SK-N-SH treated with all-trans-retinoic acid at 6 μM for 48 hours (cell line): ENCODE results near the gene ASIC3.

Source experiments
- GLIS3 ChIP-seq: fragments of 250-450 bp; sonication (Bioruptor Pico); IDR thresholded peaks from 2 replicates; pipeline ENCODE4 v1.5.0; 2020; ENCODE audit warnings: mild to moderate bottlenecking, moderate library complexity
- ISL1 ChIP-seq: fragments of 250-450 bp; sonication (Bioruptor Pico); IDR thresholded peaks from 2 replicates; pipeline ENCODE4 v2.1.2; 2022; ENCODE audit warnings: mild to moderate bottlenecking, moderate library complexity
- PPARA ChIP-seq: fragments of 250-450 bp; sonication (Bioruptor Pico); IDR thresholded peaks from 2 replicates; pipeline ENCODE4 v1.5.0; 2020; ENCODE audit warnings: mild to moderate bottlenecking, borderline replicate concordance
- RARB ChIP-seq: fragments of 250-450 bp; sonication (Bioruptor Pico); IDR thresholded peaks from 2 replicates; pipeline ENCODE4 v1.8.0; 2021; ENCODE audit warnings: mild to moderate bottlenecking, moderate library complexity
- ZC3H10 ChIP-seq: fragments of 250-450 bp; sonication (Bioruptor Pico); IDR thresholded peaks from 2 replicates; pipeline ENCODE4 v1.5.1; 2021; ENCODE audit warnings: mild to moderate bottlenecking, moderate library complexity
- ZFP3 ChIP-seq: fragments of 250-450 bp; sonication (Bioruptor Pico); IDR thresholded peaks from 2 replicates; pipeline ENCODE4 v1.5.0; 2020; ENCODE audit warnings: mild to moderate bottlenecking, moderate library complexity
- ZFP30 ChIP-seq: fragments of 450-650 bp; formaldehyde crosslinking; IDR thresholded peaks from 2 replicates; pipeline ENCODE4 v1.5.0; 2022; ENCODE audit warnings: mild to moderate bottlenecking, moderate library complexity
- TF ChIP-seq, protein P1 (sequence below): fragments of 250-450 bp; sonication (Bioruptor Pico); IDR thresholded peaks from 2 replicates; pipeline ENCODE4 v1.5.1; 2020; ENCODE audit warnings: low read depth, mild to moderate bottlenecking, moderate library complexity
- TF ChIP-seq, protein P2 (sequence below): fragments of 250-450 bp; sonication (Bioruptor Pico); IDR thresholded peaks from 2 replicates; pipeline ENCODE4 v1.8.0; 2020; ENCODE audit warnings: mild to moderate bottlenecking, moderate library complexity, borderline replicate concordance
- TF ChIP-seq, protein P3 (sequence below): fragments of 250-450 bp; sonication (Bioruptor Pico); IDR thresholded peaks from 2 replicates; pipeline ENCODE4 v1.8.0; 2021; ENCODE audit warnings: low read depth, mild to moderate bottlenecking, moderate library complexity, borderline replicate concordance

DNA sequence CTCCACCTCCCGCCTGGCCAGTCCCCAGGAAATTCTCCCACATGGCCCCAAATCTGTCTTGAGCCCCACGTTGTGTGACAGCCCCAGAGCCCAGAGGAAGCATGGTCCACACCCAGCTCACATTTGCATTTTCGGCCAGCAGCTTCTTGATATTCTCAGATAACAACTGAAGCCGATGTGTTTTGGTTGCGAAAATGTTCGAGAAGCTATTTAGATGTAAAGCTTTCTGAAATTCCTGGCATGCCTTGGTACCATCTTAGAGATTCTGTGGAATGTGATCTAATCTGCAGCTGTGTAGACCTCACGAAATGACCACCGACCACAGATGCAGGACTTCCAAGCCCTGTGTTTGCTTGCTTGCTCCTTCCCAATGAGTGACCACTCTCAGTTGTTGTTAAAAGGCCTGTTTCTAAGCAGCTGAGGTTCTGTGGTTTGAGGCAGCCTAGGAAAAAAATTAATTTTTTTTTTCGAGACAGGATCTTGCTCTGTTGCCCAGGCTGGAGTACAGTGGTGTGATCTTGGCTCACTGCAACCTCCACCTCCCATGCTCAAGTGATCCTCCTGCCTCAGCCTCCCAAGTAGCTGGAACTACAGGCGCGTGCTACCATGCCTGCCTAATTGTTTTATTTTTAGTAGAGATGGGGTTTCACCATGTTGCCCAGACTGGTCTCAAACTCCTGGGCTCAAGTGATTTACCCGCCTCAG, 19.9 kb downstream of the ASIC3 start:
- TF ChIP-seq, protein P1, sequence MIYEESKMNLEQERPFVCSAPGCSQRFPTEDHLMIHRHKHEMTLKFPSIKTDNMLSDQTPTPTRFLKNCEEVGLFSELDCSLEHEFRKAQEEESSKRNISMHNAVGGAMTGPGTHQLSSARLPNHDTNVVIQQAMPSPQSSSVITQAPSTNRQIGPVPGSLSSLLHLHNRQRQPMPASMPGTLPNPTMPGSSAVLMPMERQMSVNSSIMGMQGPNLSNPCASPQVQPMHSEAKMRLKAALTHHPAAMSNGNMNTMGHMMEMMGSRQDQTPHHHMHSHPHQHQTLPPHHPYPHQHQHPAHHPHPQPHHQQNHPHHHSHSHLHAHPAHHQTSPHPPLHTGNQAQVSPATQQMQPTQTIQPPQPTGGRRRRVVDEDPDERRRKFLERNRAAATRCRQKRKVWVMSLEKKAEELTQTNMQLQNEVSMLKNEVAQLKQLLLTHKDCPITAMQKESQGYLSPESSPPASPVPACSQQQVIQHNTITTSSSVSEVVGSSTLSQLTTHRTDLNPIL (CRISPR knock-in tag) = no peak
- TF ChIP-seq, protein P2, sequence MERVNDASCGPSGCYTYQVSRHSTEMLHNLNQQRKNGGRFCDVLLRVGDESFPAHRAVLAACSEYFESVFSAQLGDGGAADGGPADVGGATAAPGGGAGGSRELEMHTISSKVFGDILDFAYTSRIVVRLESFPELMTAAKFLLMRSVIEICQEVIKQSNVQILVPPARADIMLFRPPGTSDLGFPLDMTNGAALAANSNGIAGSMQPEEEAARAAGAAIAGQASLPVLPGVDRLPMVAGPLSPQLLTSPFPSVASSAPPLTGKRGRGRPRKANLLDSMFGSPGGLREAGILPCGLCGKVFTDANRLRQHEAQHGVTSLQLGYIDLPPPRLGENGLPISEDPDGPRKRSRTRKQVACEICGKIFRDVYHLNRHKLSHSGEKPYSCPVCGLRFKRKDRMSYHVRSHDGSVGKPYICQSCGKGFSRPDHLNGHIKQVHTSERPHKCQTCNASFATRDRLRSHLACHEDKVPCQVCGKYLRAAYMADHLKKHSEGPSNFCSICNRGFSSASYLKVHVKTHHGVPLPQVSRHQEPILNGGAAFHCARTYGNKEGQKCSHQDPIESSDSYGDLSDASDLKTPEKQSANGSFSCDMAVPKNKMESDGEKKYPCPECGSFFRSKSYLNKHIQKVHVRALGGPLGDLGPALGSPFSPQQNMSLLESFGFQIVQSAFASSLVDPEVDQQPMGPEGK (CRISPR knock-in tag) = no peak
- TF ChIP-seq ZFP3 (CRISPR knock-in tag) = no peak
- TF ChIP-seq, protein P3, sequence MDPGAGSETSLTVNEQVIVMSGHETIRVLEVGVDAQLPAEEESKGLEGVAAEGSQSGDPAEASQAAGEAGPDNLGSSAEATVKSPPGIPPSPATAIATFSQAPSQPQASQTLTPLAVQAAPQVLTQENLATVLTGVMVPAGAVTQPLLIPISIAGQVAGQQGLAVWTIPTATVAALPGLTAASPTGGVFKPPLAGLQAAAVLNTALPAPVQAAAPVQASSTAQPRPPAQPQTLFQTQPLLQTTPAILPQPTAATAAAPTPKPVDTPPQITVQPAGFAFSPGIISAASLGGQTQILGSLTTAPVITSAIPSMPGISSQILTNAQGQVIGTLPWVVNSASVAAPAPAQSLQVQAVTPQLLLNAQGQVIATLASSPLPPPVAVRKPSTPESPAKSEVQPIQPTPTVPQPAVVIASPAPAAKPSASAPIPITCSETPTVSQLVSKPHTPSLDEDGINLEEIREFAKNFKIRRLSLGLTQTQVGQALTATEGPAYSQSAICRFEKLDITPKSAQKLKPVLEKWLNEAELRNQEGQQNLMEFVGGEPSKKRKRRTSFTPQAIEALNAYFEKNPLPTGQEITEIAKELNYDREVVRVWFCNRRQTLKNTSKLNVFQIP (CRISPR knock-in tag) = no peak
- no peak for TF ChIP-seq RARB (CRISPR knock-in tag)
- peak; percentile 35; the same call in 1 of the 2 replicates for TF ChIP-seq ISL1 (CRISPR knock-in tag)
- no peak for TF ChIP-seq ZFP30 (CRISPR knock-in tag)
- no peak for TF ChIP-seq GLIS3 (CRISPR knock-in tag)
- no peak for TF ChIP-seq PPARA (CRISPR knock-in tag)
- TF ChIP-seq ZC3H10 (CRISPR knock-in tag) = no peak
